GM12865 (cell line): ENCODE measurements around the gene LMF1.

Experiments
- DNase-seq: peaks from one replicate; pipeline ENCODE4 v3.0.0; 2010; ENCODE audit warnings: low read depth
- H3K4me3 ChIP-seq: 2 replicates; pipeline ENCODE4 v1.5.1; 2011; ENCODE audit warnings: mild to moderate bottlenecking, low read depth, low read length, control low read depth
- CTCF ChIP-seq: IDR thresholded peaks from 2 replicates; pipeline ENCODE4 v1.5.1; 2011; ENCODE audit warnings: low read length, control low read depth, low read depth, inconsistent platforms; ENCODE audit not compliant: insufficient read depth; ENCODE audit errors: missing control alignments

The LMF1 gene

GRCh38 chr16:1013593-1013900, 42.8 kb upstream of the LMF1 start:
- H3K4me3 ChIP-seq: no peak overlapping the region
- DNase-seq: no peak
- TF ChIP-seq CTCF: no peak

GRCh38 chr16:1012722-1013592, 42.2 kb upstream of the LMF1 start:
- TF ChIP-seq CTCF: no peak
- DNase-seq: no peak
- H3K4me3 ChIP-seq: no peak overlapping the region

- H3K4me3 ChIP-seq: no peak overlapping the region
- no peak for TF ChIP-seq CTCF
Observed at GRCh38 chr16:1012135-1012534, 41.4 kb upstream of the LMF1 start.

GRCh38 chr16:1011316-1012082, 40.7 kb upstream of the LMF1 start:
- no peak for TF ChIP-seq CTCF
- no peak for DNase-seq
- no peak overlapping the region for H3K4me3 ChIP-seq

More at GRCh38 chr16:1012135-1012534, 41.4 kb upstream of the LMF1 start:
- DNase-seq: no peak

- no peak for TF ChIP-seq CTCF
- no peak overlapping the region for H3K4me3 ChIP-seq
- DNase-seq: no peak
Observed at GRCh38 chr16:1010815-1011214, 40.0 kb upstream of the LMF1 start.

- H3K4me3 ChIP-seq: no peak overlapping the region
- no peak for TF ChIP-seq CTCF
- DNase-seq: no peak
Observed at GRCh38 chr16:1010251-1010650, 39.5 kb upstream of the LMF1 start.
